Activated CD8-positive, alpha-beta memory T cell treated with anti-CD3 and anti-CD28 coated beads for 4 hours (primary cell): ENCODE results near the gene AGK.
A peak's percentile ranks its signal among the peaks of the same experiment; 100 is the strongest.
"Not testable (repeated sequence)": the region's sequence is repeated elsewhere in the genome, so short reads cannot be mapped to it uniquely, and the experiment has no call there.

Source experiments
- DNase-seq, 2 donors: peaks; one replicate each; pipeline ENCODE4 v3.0.0-alpha.2; 2020; ENCODE audit warnings: low read depth in 2 of 2

Gene AGK

DNA sequence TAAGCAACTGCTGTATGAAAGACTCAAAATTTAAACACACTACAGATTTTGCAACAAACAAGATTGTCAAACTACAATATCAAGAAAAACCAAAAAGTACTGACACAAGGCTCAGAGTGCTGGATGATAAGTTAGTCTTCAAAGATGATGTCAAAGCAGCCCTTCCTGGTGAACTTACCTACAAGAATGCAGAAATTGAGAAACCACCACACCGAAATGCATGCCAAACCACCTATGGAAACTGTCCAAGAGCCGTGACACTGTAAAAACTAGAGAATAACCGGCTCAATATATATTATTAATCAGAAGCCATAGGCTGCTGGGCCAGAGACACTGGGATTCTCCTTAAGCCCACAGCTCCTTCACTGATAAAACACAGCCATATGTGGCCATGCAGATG is 125.4 kb downstream of the AGK start:
- DNase-seq, result no peak

DNA sequence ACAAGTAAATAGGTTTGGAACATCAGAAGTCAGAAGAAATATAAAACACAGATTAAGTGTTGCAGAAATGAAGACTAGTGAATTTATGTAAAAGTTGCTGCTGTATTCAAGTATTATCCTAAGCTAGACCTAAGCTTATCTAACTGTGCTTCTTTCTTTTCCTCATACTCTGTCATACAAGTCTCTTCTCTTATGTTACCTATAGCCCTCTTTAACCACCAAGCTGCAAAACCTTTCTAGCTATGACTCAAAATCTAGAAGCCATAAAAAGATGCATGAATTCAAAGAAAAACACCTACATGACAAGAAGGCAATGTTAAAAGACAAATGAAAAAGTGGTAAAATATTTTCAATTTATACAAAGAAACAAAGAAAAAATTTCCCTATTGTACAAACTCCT is 127.8 kb downstream of the AGK start:
- no peak for DNase-seq

DNA sequence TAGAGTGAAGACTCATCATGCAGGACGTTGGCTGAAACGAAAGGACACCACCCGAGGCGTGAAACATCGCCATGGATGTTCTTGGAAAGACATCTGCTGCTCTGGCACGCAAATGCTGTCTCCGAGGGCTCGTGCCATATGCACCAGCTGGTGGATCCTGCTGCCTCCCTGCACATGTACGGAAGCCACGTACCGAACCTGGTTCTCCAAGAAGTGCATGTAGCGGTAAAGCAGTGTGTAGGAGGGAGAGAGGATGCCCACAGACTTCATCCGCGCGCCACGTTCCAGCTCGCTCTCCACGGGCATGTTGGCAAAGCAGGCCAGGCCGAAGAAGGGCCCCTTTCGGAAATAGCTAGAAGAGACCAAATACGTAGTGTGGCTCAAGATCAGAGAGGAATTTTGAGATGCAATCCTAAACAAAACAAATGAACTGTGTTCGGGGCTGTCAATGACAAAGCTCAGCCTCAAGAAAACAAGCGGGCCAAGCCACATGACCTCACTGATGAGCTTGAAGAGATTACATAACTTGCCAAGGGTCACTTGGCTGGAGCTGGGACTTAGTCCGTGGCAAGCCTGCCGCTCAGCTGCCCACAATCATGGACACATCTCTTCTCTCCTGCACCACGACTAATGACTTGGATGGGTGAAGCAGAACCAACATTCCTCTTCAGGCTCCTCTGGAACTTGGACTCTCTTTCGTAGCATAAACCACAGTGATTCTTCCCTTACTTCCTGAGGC is 134.2 kb downstream of the AGK start:
- DNase-seq, result no peak

DNA sequence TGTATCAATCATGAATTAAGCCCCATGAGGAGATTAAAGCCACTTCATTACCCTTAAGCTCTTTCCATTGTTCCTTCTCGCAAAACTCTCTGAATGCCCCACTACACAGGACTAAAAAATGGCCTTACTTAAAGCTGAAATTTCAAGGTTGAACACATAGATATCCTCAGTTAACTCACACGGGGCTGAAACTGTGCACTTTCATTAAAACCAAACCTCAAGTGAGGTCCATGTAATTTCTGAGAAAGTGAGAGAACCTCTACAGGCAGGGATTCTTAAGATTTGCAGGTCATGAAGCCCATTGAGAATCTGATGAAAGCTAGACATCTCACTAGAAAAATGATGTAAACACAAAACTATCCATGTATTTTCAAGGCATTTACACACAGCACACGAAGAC is 134.9 kb downstream of the AGK start:
- DNase-seq, result no peak

DNA sequence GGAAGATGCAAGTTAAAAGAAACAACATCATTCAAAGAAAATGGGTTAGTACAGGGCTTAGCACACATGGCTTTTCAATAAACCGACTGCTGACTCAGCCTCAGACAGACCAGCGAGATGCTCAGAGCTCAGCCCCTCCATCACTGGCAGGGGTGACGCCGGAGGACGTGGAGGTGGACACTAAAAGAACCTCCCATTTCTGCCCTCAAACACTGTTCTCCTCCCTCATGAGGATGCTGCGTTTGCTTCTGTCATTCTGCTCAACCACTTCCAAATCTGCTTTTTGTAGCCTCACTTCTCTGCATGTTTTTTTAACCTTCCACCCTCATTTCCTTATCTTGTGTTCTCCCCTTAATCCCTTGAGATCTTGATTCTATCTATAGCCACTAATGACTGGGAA is 135.5 kb downstream of the AGK start:
- DNase-seq, result no peak

DNA sequence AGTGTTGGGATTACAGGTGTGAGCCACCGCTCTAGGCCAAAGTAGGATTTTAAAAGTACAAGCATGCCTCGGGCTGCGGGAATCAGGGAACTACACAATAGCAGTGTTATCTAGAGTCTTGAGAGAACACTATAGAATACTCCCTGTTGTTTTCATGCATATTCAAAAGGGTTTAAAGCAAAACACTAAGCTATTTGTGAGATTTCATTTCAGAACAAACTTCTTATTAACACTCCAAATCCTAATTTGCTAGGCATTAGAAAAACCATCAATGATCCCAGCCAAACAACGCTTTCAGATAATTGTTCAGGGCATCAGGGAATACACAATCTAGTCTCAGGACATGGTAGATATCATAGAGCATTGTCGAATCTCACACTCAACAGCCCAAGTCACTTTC is 136.8 kb downstream of the AGK start:
- DNase-seq, result no peak

DNA sequence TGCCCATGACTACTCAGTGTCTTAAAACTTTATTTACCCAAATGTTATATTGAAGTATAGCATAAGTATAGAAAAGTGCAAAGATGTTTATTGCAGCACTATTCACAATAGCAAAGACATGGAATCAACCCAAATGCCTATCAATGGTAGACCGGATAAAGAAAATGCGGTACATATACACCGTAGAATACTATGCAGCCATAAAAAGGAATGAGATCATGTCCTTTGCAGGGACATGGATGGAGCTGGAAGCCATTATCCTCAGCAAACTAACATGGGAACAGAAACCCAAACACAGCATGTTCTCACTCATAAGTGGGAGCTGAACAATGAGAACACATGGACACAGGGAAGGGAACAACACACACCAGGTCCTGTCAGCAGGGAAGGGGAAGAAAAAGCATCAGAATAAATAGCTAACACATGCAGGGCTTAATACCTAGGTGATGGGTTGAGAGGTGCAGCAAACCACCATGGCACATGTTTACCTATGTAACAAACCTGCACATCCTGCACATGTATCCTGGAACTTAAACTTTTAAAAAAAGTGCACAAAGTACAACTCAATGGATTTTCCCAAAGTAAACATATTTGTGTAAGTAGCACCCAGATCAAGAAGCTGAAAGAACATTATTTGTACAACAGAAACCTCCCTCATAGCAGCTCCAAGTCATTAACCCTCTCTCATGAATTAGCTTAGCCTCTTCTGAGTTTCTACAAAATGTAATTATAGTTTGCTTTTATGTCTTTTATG is 138.0 kb downstream of the AGK start:
- not testable (repeated sequence) for DNase-seq

DNA sequence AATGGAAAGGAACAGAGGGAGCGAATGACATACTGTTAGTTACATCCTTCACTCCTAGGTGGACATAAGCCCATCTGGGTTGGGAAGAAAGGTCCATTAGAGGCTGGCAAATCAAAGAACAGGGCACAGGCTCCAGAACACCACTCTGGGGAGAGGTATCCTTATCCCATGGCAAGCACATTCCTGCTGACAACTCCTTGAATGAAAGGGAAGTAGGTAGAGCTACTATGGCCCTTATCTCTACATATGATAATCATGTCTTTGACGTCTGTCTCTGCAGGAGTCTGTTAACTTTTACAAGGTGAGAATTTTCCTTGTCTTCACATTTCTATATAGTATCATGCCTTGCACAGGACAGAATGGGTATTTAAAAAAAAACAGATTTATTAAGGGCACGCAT is 140.3 kb downstream of the AGK start:
- DNase-seq, result no peak

DNA sequence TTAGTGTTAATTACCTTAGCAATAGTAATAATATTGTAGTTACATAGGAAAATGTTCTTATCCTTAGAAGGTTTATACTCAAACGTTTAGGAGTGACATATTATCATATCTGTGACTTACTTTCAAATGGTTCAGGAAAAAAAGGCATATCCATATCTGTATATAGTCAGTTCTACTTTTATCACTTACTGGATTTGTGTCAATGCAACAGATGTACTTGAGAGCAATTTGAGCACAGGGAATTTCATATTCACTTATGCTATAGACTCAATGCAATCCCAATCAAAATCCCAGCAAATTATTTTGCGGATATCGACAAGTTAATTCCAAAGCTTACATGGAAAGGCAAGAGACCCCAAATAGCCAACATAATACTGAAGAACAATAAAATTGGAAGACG is 140.8 kb downstream of the AGK start:
- DNase-seq, result no peak

DNA sequence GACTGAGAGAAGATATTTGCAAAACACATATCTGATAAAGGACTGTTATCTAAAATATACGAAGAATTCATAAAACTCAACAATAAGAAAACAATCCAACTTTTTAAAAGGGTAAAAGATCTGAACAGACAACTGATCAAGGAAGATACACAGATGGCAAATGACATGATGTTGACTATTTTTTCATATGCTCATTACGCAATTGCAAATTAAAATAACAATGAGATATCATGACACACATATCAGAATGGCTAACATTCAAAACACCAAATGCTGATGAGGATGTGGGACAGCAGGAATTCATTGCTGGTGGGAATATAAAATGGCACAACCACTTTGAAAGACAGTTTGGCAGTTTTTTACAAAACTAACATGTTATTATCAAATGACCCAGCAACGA is 141.9 kb downstream of the AGK start:
- no peak for DNase-seq

DNA sequence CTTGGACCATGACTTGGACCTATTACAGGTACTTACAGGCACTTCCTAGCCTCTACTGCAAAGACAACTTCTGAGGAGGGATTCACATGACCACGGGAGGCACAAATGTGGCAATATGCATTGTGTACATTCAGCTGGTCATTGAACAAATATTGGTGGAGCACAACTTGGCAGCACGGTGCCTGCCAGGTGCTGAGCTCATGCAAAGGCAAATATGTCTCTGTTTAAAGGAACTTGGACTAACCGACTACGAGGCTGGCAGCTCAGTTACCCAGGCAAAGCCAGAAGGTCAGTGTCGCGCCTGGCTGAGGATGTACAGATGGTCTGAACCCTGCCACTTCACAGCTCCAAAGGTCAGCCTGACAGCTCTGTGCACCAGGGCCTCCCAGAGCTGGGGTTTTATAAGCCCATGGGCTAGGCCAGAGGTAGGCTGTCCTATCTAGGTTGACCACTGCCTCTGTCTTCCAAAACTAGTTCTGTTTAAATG is 144.6 kb downstream of the AGK start:
- no peak for DNase-seq

DNA sequence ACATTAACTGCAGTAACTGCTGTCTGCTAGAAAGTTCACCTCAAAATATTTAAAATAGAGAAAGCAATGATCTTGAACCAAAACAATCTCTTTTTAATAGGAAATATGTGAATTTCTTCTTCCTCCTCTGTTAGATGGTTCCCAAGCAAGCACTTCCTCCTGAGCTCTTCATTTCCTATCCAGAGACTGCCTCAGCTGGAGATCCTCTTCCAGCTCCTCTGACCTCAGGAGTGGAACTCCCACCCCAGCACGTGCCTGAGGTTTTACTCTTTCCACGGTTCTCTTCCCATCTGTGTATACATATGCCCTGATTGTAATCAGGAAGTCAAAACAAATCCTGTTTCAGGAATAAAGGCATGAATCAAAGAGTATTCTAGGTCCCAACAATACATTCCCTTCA is 145.1 kb downstream of the AGK start:
- DNase-seq, result no peak

DNA sequence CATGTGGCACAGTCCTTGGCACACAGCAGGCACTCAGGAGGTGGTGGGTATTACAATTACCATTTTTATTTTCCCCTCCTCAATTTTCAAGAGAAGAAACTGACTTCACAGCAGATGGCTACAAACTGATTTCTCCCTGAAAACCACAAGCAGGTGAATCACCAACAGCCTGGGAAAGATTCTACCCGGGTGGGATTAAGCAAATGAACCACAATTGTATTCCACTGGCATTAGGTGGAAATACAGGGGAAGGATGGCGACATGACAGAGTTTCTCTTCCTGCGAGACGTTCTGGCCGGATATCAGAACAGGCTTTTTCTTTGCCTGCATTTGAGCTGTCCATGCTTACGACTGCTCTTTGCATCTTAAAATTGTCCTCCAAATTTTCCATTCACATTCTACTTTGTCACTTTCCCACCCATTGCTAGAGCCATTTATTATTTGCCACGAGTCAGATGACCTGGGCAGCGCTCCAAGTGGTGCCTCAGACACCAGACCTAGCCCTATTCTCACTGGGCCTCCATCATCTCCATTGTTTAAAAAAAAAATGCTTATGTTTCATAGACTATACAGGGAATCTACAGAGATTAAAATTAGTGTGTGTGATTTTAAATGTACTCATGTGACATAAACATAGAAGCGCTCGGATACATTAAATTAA is 146.1 kb downstream of the AGK start:
- DNase-seq, result no peak

DNA sequence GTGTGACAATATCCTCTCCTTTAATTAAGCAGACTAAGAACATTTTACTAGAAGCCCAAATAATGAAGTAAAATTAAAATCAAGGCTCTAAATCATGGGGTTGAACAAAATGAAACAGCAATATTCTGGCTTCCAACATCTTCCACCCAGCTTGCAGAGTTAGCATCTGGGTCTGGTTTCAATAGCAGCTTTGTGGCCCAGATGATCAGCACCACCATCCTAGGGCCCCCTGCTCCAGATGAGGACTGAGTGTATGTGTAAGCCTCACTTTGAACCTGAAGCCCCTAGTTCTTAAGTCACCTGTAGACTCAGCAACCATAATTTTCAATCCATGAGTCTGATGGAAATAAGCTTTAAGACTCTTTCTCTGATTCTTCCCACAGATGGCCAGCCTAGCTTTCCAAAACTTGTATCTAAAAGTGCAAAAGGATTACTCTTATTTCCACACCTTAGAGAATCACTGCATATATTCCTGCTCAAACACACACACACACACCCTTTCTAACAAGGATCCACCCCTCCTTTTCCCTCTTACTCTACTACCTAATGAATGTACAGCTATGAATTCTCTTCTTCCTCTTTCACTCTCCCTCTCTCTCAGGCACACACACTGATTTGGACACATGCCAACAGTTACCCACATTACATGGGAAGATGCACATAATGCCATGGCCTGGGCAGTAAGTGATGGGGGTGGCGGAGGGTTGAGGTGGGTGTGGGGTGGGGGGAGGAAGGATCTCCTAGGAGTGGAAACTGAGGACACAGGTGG is 147.2 kb downstream of the AGK start:
- no peak for DNase-seq

DNA sequence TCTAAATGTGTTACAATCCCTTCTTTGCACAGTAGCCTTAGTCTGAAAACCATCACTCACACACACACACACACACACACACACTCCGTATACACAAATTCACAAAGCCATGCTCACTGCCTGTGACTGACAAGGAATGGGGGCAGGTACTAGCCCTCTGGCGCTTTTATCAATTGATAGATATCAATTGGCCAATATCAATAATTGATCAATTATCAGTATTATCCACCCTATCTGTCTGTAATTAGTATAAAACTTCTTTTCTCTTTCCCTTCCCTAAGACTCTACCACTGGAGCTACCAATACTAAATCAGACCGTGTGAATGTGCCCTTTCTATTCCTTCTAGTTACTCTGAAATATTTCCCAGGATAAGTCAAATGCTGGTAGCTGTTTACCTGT is 148.7 kb downstream of the AGK start:
- DNase-seq, result no peak

DNA sequence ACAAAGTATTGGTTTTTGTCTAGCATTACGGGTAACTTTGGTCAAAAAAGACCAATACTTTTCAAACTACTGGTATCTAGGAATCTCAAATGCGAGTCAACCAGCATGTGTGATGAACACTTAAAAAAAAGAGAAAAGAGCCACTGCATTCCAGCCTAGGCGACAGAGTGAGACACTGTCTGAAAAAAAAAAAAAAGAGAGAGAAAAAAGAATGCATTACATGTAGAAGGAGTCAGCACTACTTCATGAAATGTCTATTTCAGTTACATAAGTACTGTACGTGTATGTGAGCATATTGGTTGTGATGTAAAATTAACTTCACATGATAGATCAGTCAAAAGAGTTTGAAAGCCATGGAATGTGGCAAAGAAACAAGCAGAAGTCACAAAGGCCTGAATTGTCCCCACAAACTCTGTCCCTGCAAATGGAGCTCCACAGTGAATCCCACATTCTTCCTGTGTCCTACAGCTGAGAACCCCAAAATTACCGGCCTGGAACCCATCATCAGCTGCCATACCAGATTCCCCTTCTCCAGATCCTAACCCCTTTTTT is 149.2 kb downstream of the AGK start:
- no peak for DNase-seq

DNA sequence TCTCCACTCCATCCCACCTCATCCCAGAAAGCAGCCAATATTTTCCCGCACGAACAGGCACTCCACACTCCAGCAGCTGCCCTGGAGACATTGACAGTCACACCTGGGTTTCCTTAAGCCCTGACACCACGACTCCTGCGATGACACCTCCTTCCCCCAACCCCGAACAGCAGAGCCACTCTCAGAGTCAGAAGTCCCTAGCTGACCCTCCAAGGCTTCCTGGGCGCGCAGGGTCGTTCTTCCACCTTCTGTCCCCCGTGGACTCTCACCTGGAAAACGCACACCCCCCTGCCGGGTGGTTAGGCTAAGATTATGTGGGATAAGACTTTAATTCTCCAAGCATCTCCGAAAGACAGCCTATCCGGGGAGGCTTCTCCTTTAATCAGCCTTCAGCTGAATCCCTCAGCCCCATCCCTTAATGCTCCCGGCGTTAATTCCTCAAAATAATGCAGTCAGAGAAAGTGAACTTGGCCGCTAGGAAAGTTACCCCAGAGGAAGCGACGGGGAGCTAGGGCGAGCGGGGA is 149.7 kb downstream of the AGK start:
- DNase-seq, result no peak

DNA sequence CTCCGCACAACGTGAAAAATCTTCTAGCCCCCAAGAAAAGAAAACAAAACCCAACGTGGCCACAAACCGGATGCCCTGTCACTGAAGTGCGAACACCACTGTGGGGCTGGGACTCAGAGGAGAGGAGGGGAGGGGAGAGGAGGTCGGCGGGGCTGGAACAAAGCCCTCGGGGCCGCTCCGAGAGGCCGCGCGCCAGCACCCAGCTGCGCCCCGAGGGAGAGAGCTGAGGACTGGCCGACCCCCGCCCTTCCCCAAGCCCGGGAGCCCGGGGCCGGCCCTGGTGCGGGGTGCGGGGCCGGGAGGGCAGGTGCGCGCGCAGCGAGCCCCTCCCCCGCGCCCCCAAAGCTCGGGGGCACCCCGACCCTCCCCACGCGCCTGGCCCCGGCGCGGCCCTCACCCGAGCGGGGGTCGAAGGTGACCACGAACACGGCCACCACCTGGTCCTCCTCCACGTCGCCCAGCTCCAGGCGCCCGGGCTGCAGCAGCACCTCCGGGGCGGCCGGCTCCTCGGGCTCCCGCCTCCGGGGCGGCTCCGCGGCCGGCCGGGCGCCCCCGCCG is 150.4 kb downstream of the AGK start:
- peak; percentile 48 to 58 for DNase-seq

DNA sequence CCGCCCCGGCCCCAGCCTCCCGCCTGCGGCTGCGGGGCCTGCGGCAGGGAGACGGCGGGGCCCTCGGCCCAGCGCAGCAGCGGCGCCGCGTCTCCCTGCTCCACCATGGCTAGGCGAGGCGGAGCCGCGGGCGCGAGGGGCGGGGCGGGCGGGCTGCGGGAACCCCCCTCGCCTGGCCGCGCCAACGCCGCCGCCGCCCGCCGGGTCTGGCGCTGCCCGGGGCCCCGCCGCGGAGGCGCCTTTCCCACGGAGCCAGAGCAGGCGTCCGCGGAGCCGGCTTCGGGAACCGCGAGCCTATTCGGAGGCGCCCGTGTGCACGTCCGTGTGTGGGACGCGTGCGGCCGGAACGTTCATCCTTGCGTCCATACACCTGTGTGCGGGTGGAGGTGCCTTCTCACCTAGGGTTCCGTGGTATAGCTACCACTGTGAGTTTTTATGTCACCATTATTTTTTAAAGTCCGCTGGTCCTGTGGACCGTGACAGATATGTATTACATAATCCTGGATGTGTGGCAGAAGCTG is 150.9 kb downstream of the AGK start, which contains the start of gene DENND11:
Gene DENND11 (minus strand): TSS at position 120 of the 521 bp plus-strand sequence. CDS start 13 bp downstream, at position 107.
- DNase-seq, result peak; percentile 5 to 21

DNA sequence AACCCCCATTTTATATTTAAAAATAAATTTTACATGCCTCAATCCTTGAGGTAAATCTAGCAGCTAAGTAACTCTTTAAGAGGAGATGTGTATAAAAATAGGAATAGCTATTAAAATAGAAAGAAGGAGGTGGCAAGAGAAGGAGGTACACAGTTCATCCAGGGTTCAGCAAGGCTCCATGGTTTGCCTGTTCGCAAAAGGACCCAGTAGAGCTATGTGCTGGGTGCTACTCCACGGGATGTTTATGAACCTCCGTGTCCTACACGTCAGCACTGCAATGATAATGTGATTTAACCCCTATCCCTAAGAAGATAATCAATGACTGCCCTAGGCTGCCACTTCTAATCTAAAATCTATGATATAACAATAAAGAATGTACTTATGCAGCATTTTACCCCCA is 151.7 kb downstream of the AGK start:
- DNase-seq, result no peak

DNA sequence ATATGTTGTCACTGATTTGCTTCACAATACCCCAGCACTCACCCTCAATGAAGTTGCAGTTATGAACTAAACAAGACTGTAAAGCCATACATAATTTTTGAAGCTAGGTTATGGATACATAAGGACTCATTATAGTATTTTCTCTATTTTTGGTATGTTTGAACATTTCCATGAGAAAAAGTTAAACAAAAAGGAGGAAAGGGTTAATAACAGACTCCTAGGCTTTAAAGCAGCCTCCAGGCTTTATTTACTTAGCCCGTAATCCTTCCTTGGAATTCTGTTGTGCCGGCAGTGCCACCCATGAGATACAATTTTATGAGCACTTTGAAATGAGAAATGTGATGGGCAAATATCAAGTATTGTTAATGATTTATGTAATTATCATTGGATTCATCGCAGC is 152.9 kb downstream of the AGK start:
- no peak for DNase-seq
